HG03280 (cell line): ENCODE results near the gene RAPGEF3.

ENCODE experiments used
- ATAC-seq: cut with Tn5 transposase; IDR thresholded peaks from one replicate; pipeline ENCODE4 v1.9.1; 2021; ENCODE audit warnings: mild to moderate bottlenecking, moderate library complexity; ENCODE audit not compliant: unreplicated experiment

RAPGEF3 gene

GRCh38 chr12:47725893-47726292 is 32.8 kb downstream of the RAPGEF3 start:
- no peak for ATAC-seq

GRCh38 chr12:47725091-47725772 is 33.4 kb downstream of the RAPGEF3 start, which contains the start of gene ENDOU:
ENDOU (minus strand) TSS chr12:47725490; CDS start chr12:47725413, 77 bp downstream.
- ATAC-seq: no peak

GRCh38 chr12:47722941-47723631 is 35.6 kb downstream of the RAPGEF3 start:
- ATAC-seq: no peak

GRCh38 chr12:47722136-47722834 is 36.4 kb downstream of the RAPGEF3 start:
- no peak for ATAC-seq

GRCh38 chr12:47721431-47721973 is 37.2 kb downstream of the RAPGEF3 start:
- ATAC-seq: no peak

GRCh38 chr12:47718531-47718930 is 40.1 kb downstream of the RAPGEF3 start:
- ATAC-seq: no peak

- ATAC-seq: no peak
These were observed 41.1 kb downstream of the RAPGEF3 start for GRCh38 chr12:47717443-47718193.

GRCh38 chr12:47717046-47717442 is 41.6 kb downstream of the RAPGEF3 start:
- ATAC-seq: no peak

- no peak for ATAC-seq
These were observed 42.7 kb downstream of the RAPGEF3 start for GRCh38 chr12:47715877-47716548.

- ATAC-seq: peak; percentile 81
These were observed 43.2 kb downstream of the RAPGEF3 start for GRCh38 chr12:47715393-47715876.

- no peak for ATAC-seq
These were observed 43.8 kb downstream of the RAPGEF3 start for GRCh38 chr12:47714826-47715386.

- ATAC-seq: no peak
These were observed 46.5 kb downstream of the RAPGEF3 start for GRCh38 chr12:47712171-47712570.

GRCh38 chr12:47711448-47711847 is 47.2 kb downstream of the RAPGEF3 start:
- no peak for ATAC-seq

GRCh38 chr12:47710278-47710677 is 48.4 kb downstream of the RAPGEF3 start:
- ATAC-seq: no peak

GRCh38 chr12:47709671-47710070 is 49.0 kb downstream of the RAPGEF3 start:
- ATAC-seq: no peak

GRCh38 chr12:47709237-47709636 is 49.4 kb downstream of the RAPGEF3 start:
- no peak for ATAC-seq

GRCh38 chr12:47707905-47708543 is 50.7 kb downstream of the RAPGEF3 start:
- ATAC-seq: no peak

GRCh38 chr12:47707355-47707754 is 51.3 kb downstream of the RAPGEF3 start:
- no peak for ATAC-seq
